22Rv1 (cell line): ENCODE results near the gene TTYH1.
"Not testable (repeated sequence)": the region's sequence is repeated elsewhere in the genome, so short reads cannot be mapped to it uniquely, and the experiment has no call there.

Experiments
- H3K27ac ChIP-seq: fragments of 450-650 bp; 2 replicates; pipeline ENCODE4 v1.5.1; 2017
- ZFX ChIP-seq: fragments of 450-650 bp; IDR thresholded peaks from 2 replicates; pipeline ENCODE4 v1.6.1; 2017; ENCODE audit warnings: antibody characterized with exemption, borderline replicate concordance
- TF ChIP-seq, protein P1 (sequence below): fragments of 450-650 bp; IDR thresholded peaks from 2 replicates; pipeline ENCODE4 v1.5.1; 2017; ENCODE audit warnings: mild to moderate bottlenecking

Gene TTYH1

DNA sequence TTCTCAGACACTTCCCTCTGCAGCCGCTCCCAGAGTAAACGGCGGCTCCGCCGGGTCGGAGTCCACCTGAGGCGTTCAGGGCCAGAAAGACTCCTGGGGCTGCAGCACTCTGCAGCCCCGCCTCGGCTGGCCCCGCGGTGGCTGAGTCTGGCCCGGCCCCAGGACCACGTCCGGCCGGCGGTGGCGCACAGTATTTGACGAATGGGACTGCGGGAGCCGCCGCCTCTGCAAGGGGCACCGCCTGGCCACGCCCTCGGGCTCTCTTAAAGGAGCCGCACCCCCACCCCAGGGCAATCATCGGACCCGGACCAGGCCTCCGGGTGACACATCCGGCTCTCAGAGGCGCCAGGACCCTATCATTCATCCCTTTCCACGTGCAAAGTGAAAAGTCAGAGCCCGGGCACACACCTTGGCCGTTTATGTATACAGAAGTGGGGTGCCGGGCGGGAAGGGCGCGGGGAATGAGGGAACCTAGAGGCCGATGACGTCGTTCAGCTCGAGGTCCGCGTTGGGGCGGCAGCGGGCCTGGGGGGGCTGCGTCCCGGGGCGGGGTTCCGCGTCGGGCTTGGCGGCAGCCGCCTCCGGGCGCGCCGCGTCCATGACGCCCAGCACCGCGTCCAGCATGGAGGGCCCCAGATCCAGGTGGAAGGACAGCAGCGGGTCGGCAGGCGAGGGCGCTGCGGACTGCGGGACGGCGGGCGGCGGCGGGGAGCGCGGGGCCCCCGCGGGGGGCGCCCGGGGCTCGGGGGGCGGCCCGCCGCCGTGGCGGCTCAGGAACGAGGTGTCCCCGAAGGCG lies 49.6 kb downstream of the TTYH1 start:
- H3K27ac ChIP-seq = peak overlapping the region; percentile 99
- TF ChIP-seq, protein P1, sequence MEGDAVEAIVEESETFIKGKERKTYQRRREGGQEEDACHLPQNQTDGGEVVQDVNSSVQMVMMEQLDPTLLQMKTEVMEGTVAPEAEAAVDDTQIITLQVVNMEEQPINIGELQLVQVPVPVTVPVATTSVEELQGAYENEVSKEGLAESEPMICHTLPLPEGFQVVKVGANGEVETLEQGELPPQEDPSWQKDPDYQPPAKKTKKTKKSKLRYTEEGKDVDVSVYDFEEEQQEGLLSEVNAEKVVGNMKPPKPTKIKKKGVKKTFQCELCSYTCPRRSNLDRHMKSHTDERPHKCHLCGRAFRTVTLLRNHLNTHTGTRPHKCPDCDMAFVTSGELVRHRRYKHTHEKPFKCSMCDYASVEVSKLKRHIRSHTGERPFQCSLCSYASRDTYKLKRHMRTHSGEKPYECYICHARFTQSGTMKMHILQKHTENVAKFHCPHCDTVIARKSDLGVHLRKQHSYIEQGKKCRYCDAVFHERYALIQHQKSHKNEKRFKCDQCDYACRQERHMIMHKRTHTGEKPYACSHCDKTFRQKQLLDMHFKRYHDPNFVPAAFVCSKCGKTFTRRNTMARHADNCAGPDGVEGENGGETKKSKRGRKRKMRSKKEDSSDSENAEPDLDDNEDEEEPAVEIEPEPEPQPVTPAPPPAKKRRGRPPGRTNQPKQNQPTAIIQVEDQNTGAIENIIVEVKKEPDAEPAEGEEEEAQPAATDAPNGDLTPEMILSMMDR = 0 out of 2 replicates have a peak, but pooled peaks have one; percentile 3
- TF ChIP-seq ZFX = no peak

DNA sequence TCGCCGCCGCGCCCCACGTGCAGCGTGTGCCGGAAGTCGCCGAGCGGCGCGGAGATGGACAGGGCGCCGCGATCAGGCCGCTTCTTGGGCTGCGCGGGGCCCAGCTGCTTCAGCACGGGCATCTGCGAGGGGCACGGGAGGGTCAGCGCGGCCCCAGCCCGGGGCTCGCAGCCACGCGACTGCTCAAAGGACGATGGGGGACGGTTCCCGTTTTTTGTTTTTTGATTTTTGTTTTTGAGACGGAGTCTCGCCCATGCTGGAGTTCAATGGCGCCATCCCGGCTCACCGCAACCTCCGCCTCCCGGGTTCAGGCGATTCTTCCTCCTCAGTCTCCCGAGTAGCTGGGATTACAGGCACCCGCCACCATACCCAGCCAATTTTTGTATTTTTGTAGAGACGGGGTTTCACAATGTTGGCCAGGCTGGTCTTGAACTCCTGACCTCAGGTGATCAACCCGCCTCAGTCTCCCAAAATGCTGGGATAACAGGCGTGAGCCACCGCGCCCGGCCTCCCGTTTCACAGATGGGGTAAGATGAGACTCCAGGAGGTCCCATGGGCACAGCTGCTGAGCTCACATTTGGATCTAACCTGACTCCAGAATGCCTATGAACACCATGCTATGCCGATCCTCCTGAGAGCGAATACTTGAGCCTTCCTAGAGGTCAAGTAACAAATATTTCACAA lies 50.3 kb downstream of the TTYH1 start:
- no peak for TF ChIP-seq ZFX
- TF ChIP-seq, protein P1 = no peak
- H3K27ac ChIP-seq = peak overlapping the region; percentile 99

DNA sequence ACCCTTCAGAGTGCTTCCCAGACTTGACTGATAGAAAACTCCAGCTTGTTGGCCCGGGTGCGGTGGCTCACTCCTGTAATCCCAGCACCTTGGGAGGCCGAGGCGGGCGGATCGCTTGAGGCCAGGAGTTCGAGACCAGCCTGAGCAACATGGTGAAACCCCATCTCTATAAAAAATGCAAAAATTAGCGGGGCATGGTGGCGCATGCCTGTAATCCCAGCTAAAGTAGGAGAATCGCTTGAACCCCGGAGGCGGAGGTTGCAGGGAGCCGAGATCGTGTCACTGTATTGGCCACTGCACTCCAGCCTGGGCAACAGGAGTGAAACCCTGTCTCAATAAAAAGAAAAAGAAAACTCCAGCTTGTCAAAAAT lies 50.8 kb downstream of the TTYH1 start:
- H3K27ac ChIP-seq = not testable (repeated sequence)

DNA sequence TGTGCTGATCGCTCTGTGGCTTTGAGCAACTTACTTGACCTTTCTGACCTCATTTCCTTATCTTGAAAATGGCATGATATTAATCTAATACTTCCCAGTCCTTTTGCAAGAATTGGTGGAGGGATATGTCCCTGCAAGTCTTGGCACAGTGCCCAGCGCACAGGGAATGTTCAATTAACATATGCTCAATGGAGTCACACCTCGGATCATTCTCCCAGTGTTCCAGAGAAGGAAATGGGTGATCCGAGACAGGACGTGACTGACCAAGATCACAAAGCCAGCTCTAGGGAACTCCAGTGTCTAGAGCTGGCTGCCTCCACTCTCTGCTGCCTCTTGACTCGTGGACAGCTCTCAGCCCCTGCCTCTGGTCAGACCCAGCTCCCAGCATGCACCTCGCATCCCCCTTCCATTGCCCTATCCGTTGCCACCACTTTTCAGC lies 54.3 kb downstream of the TTYH1 start:
- no peak for TF ChIP-seq ZFX
- TF ChIP-seq, protein P1 = no peak
- H3K27ac ChIP-seq = no peak overlapping the region

DNA sequence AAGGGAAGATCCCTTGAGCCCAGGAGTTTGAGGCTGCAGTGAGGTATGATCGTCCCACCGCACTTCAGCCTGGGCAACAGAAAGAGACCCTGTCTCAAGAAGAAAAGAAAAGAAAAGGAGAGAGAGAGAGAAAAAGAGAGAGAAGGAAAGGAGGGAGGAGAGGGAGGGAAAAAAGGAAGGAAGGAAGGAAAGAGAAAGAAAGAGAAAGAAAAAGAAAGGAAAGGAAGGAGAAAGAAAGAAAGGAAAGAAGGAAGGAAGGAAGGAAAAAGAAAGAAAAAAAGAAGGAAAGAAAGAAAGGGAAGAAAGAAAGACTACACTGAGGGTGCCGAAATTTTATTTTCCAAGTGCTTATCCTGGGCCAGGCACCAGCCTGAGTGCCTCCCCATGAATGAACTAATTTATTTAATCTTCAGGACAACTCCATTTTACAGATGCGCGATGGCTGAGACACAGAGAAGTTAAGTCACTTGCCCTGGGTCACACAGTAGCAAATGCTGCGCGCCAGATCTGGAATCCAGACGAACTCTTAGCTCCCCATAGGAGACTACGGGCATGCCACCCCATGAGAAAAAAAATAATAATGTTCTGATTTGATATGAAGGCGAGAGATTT lies 55.1 kb downstream of the TTYH1 start:
- no peak overlapping the region for H3K27ac ChIP-seq
- TF ChIP-seq, protein P1 = no peak
- TF ChIP-seq ZFX = no peak

DNA sequence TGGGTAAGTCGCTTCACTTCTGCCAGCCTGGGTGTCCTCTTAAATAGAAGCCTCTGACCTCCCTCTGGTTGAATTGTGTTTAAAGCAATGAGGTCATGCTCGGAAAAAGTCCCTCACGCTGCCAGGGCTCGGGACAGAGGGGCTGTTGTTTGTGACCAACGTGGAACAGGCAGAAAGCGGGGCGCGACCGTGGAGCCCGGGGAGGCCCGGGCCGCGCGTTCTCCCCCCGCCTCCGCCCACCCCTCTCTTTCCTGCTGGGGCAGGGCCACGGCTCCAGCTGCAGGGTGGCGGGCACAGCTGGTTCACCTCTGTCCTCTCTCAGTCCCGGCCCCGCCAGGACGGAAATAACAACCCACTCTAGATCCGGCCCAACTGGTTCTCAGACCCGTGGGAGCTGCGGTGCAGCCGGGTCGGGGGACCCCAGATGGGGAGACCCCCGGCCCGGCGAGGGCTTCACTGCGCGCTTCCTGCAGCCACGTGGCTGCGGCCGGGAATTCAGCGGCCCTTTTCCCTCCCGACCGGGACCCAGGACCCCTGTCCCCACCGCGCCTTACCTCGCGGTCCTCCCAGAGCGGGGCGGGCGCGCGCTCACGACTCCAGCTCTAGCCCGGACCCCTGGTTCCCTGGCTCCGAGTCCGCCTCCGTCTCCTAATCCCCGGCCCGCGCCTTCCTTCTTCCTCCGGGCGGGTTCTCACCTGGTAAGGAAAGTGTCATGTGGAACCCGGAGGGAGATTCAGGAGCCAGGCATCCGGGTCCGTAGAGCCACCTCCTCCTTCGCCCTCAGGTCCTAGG lies 55.9 kb downstream of the TTYH1 start:
- no peak overlapping the region for H3K27ac ChIP-seq

More for the DNA sequence above, 55.9 kb downstream of the TTYH1 start:
- TF ChIP-seq ZFX = no peak
- TF ChIP-seq, protein P1 = no peak
